Cerebellar cortex (tissue), 1 donor: ENCODE data around the gene MAFF.
"Not testable (repeated sequence)": the region's sequence is repeated elsewhere in the genome, so short reads cannot be mapped to it uniquely, and the experiment has no call there.

ENCODE experiments used
- DNase-seq: peaks from one replicate; pipeline ENCODE4 v3.0.0-alpha.2; 2015; ENCODE audit warnings: low spot score

The MAFF gene

GRCh38 chr22:38177571-38177925, 24.2 kb upstream of the MAFF start:
- not testable (repeated sequence) for DNase-seq

GRCh38 chr22:38177926-38178604, 23.7 kb upstream of the MAFF start:
- DNase-seq, result no peak

GRCh38 chr22:38178605-38178937, 23.2 kb upstream of the MAFF start:
- DNase-seq, result not testable (repeated sequence)

- peak; percentile 62 for DNase-seq
These were observed 20.8 kb upstream of the MAFF start for GRCh38 chr22:38180841-38181452.

- DNase-seq, result peak; percentile 99
These were observed 20.2 kb upstream of the MAFF start, which contains the start of gene PLA2G6 for GRCh38 chr22:38181453-38182200. Gene PLA2G6, minus strand, starts transcription at chr22:38181830. Its CDS starts 12,404 bp downstream, at chr22:38169426.

- no peak for DNase-seq
These were observed 17.0 kb upstream of the MAFF start for GRCh38 chr22:38184788-38185187.

- no peak for DNase-seq
These were observed 15.4 kb upstream of the MAFF start for GRCh38 chr22:38186429-38186828.

GRCh38 chr22:38187413-38188212, 14.2 kb upstream of the MAFF start:
- peak; percentile 65 for DNase-seq

GRCh38 chr22:38189104-38189503, 12.7 kb upstream of the MAFF start:
- no peak for DNase-seq

GRCh38 chr22:38190581-38190980, 11.2 kb upstream of the MAFF start:
- no peak for DNase-seq

- DNase-seq, result no peak
These were observed 10.7 kb upstream of the MAFF start for GRCh38 chr22:38191055-38191454.

GRCh38 chr22:38191731-38192474, 9.9 kb upstream of the MAFF start:
- no peak for DNase-seq

GRCh38 chr22:38192475-38192863, 9.3 kb upstream of the MAFF start:
- DNase-seq, result no peak

- DNase-seq, result no peak
These were observed 8.2 kb upstream of the MAFF start for GRCh38 chr22:38193580-38193979.

GRCh38 chr22:38196791-38197419, 4.9 kb upstream of the MAFF start:
- DNase-seq, result no peak

GRCh38 chr22:38199826-38200559, 1.8 kb upstream of the MAFF start:
- no peak for DNase-seq

- DNase-seq, result peak; percentile 48
These were observed 453 bp upstream of the MAFF start for GRCh38 chr22:38201371-38201710.

GRCh38 chr22:38202437-38203089, 769 bp downstream of the MAFF start:
- no peak for DNase-seq

GRCh38 chr22:38203090-38203810, 1.5 kb downstream of the MAFF start:
- DNase-seq, result no peak
